GM18951 (cell line): ENCODE results near the gene OR12D1.
"Not testable (repeated sequence)": the region's sequence is repeated elsewhere in the genome, so short reads cannot be mapped to it uniquely, and the experiment has no call there.

ENCODE experiments used
- POLR2A ChIP-seq: IDR thresholded peaks from 4 replicates; pipeline ENCODE4 v1.6.1; 2011; ENCODE audit warnings: mild to moderate bottlenecking; ENCODE audit not compliant: insufficient read length, insufficient read depth; ENCODE audit errors: extremely low read depth
- in situ Hi-C: fragments of 300-500 bp; cut with MboI; formaldehyde crosslinking; loops from one replicate; pipeline ENCODE4 v1.12.0; 2022; ENCODE audit warnings: low sequenced_read_pairs, mixed read lengths, inconsistent platforms; ENCODE audit not compliant: unreplicated experiment

OR12D1 gene

DNA sequence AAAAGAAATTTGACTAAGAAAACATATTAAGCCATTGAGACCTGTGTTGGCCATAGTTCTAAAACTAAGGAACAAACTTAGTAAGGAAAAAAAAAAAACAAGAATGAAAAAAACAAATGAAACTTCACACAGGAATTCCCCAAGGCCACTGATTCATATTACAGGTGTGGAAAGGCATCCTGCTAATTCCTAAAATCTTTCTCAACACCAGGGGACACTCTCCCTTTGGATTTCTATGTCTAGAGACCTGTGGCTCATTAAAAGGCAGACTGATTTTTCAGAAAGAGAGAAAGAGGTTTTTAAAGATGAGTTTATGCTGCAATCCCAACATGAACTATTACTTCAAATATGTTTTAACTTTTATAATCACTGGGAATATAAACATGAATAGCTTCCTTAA is at the start of gene OR12D1:
Gene OR12D1 (plus strand): TSS at position 341 of the 400 bp plus-strand sequence.
- TF ChIP-seq POLR2A: no peak
- in situ Hi-C loops: no loop called here

DNA sequence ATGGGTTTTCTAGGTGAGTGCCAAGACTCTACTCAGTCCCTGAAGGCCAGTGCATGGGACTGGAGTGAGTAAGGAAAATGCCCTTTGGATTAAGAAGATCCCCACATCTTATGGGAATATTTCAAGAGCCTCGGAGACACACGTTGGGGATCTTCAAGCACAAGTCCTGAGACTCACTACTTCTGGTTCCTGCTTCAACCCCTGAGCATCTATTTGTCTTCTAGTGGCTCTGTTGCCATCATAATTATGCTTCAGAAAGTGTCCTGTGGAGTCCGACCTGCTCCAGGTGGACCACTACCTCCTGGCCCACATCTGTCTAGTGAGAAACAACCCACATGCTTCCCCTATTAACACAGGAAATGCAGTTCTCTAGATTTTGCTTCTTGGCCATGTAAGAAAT is 46.0 kb upstream of the OR12D1 start, which contains the start of gene OR5V1:
Gene OR5V1 (minus strand): TSS at position 101 of the 400 bp plus-strand sequence. CDS start 12,670 bp downstream, outside the sequence.
- in situ Hi-C loops: no loop called here
- no peak for TF ChIP-seq POLR2A

DNA sequence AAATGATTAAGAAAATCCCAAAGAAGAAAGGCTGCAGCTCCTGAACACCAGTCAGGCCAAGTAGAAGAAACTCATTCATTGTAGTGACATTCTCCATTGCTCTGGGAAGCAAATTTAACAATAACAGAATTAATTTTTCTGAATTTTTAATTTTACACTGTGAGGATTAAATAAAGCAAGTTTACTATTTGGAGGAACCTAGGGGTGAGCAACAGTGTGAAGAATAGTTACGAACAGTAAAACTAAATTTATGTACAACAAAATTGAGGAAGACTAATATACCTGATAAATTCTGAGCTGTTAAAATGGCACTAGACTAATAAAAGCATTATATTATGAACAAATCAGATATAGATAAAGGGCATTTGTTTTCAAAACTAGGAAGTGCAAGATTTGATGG is 39.5 kb upstream of the OR12D1 start, which contains the start of gene OR12D3:
Gene OR12D3 (minus strand): TSS at position 101 of the 400 bp plus-strand sequence. CDS start 4 bp downstream, at position 97.
- in situ Hi-C loops: no loop called here
- TF ChIP-seq POLR2A: no peak

DNA sequence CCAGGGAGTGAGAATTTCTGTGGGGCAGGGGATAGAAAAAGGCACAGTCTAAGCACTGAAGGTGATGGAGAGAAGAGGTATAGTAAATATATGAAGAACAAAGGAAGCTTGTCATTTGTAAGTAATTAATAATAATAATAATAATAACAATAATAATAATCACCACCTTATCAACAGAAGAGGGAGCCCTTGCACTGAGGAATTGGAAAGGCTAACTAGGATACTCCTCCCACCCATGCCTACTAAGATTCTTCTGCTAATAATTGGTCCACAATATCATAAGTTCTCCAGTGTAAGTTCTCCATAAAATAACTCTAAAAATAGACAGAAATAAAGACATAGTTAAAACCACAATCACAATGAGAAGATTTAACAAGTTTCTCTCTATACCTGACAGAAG is 38.7 kb upstream of the OR12D1 start:
- in situ Hi-C loops: no loop called here

DNA sequence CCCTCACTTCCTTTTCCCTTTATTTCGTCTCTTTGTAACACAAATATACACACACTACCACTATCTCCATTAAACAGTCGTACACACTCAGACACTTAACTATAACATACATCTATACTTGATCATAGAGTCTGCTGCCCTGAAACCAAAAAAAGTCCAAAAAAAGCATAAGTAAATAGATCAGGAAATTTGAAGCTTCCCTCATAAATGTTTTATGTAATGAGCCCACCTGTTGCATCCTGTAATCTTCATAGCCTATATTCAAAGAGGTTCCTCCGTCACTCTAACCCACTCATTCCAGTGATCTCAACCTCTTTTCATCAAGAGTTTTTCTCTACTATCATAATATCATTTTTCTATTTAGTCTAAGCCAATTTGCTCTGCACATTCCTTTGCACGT is 26.2 kb upstream of the OR12D1 start:
- in situ Hi-C loops: no loop called here
- TF ChIP-seq POLR2A: no peak

More for the DNA sequence above, 38.7 kb upstream of the OR12D1 start:
- no peak for TF ChIP-seq POLR2A

DNA sequence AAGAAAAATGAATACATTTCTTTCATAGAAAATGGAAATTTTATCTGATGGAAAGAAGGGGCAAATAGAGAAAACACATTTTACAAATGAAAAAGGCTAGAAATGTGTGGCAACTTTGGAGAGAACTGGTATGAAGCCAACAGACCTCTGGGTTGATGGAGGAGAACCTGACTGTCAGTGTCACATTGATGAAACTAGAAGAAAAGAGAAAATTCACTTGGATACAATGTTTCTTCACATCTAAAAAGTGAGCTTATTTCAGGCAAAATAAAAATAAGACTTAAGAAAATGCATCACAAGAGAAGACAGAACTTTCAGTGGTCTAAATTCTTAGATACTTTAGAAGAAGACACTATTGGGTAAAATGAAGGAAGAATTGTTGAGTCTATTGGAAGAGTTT is 19.4 kb upstream of the OR12D1 start, which contains the start of gene OR12D2:
Gene OR12D2 (plus strand): TSS at position 301 of the 400 bp plus-strand sequence. CDS start 1,069 bp downstream, outside the sequence.
- in situ Hi-C loops: no loop called here

DNA sequence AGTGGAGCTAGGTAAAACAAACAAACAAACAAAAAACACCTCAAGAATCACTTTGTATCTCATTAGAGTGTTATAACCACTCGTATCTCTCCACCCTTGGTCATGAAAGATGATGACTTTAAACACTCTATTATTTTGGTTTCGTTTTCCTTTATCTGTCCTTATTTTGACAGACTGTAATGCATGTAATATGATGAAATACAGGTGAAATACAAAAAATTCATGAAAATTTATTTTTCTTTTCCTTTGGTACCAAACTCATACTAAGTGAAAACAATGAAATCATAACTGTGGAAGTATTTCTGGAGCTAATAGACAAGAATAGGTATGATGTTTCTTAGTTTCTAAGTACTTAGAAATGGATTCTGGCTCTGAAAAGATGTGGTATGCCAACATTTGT is 15.2 kb upstream of the OR12D1 start:
- TF ChIP-seq POLR2A: no peak
- in situ Hi-C loops: no loop called here

More for the DNA sequence above, 19.4 kb upstream of the OR12D1 start, which contains the start of gene OR12D2:
- no peak for TF ChIP-seq POLR2A

DNA sequence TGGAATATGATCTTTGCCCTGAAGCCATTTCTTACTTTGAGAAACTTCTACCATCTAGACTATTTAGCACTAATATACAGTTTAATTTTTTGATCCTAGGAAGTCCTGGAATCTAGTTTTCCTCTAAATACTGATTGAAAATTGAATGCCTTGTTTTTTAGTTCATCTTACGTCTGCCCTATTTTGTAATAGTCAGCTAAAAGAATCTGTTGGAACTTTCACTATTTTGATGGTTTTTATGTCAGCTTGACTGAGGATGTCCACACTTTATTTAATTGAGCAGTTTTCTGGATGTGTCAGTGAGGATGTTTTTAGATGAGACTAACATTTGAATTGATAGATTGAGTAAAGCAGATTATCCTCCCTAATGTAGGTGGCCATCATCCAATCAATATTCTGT is 10.9 kb upstream of the OR12D1 start:
- in situ Hi-C loops: no loop called here
- no peak for TF ChIP-seq POLR2A

DNA sequence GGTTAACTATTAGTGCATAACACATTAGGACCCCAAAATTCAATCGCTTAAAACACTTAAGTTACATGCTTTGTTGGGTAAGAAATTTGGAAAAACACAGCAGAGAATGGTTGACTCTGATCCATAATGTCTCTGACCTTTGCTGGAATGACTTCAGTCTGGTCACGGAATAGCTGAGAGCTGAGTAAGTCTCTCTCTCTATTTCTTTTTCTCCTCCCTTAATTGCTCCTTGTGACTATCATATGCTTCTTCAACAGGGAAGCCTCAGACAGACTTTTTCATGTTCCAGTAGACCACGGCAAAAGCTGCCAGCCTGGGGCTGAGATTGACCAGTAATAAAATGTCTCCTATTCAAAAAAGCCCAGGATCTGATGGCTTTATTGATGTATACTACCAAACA is 4.8 kb downstream of the OR12D1 start:
- no peak for TF ChIP-seq POLR2A
- in situ Hi-C loops: no loop called here

DNA sequence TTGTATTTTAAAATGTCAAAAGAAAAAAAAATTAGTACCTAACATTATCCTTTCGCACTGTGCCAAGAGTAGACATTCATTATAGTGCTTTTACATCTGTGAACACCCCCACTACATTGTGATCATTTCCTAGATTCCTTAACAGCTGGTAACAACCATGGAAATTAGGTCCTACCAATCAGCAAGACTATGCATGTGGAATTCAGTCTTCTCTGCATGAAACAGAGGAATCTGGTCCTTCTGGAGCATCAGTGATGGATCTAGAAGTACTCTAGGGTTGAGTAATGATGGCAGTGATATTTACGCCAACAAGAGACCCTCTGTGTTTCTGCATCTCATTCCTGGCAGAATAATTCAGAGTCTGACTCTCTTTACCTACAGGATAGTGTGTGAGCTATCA is 9.4 kb downstream of the OR12D1 start:
- no peak for TF ChIP-seq POLR2A
- in situ Hi-C loops: no loop called here

DNA sequence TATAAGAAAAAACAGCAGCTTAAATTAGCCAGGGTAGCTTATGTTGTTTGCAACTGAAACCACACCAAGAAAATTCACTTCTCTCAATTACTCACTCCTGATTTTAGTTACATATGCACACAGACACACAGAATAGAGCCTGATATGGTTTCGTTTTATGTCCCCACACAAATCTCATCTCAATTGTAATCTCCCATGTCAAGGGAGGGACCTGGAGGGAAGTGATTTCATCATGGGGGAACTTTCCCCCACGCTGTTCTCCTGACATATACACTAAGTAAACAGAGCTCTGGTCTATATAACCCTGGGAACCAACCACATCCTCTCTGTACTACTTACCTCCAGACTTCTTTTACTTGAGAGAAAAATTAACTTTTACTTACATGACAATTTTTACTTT is 9.8 kb downstream of the OR12D1 start:
- TF ChIP-seq POLR2A: no peak
- in situ Hi-C loops: no loop called here

DNA sequence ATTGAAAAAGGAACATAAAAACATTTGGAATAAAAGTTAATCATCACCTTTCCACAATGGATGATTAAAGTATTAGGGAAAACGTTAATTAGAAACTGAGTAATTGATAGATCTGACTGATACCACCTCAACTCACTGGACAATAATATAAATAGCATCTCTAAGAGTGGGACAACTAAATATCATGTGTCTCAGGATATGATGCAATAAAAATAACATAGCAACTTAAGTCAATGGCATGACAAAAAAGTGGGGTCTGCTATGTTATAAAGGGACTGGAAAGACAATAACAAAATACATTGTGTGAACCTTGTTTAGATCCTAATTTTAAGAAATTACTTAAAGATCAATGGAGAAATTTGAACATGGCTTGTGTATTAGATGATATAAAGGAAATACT is 10.3 kb downstream of the OR12D1 start:
- in situ Hi-C loops: no loop called here
- TF ChIP-seq POLR2A: no peak

DNA sequence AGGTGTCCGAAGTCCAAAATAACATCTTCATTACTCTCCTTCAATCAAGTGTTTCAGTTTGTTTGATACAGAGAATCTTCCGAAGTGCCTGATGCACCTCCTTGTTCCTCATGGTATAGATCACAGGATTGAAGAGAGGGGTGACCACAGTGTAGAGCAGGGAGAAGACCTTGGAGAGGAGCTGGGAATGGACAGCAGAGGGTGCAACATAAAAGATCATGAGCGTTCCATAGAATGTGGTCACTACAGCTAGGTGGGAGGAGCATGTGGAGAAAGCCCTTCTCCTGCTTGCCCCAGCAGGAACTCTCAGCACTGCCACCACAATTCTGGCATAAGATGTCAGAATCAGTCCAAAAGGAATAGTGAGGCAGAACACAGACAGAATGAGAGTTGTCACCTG is 11.9 kb downstream of the OR12D1 start:
- no peak for TF ChIP-seq POLR2A

DNA sequence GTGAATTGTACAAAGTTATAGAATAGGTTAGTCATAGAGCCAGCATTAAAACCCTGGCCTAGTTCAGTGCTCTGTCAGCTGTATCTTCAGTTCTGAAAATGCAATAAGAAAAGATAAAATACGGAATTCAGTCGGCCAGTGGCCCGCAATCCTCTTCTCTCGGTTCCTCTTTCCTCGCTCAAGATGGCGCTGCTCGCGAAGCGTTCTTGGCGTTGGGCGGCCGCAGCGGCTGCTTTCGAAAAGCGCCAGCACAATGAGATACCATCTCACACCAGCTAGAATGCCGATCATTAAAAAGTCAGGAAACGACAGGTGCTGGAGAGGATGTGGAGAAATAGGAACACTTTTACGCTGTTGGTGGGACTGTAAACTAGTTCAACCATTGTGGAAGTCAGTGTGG is 22.0 kb downstream of the OR12D1 start:
- in situ Hi-C loops: not testable (repeated sequence)

More for the DNA sequence above, 11.9 kb downstream of the OR12D1 start:
- in situ Hi-C loops: no loop called here

DNA sequence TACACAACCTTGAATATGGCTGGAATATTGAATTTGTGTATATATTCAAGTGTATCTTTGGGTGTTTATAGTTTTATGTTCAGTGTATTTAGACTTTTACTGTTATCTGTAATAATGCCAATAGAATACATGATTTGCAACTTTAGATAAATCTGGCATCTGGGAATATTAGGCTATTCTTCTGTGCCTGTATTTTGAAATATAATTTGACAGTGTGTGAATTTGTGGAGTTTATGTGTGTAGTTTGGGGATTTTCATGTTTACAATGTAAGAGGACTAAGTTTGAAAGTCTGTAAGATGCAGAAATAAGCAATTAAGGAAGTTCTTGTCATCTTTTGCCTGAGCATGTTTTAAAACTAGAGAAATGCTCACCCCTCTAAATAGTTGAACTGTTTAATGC is 24.3 kb downstream of the OR12D1 start, which contains the start of gene OR10C1:
Gene OR10C1 (plus strand): TSS at position 301 of the 400 bp plus-strand sequence. CDS start 710 bp downstream, outside the sequence.
- TF ChIP-seq POLR2A: no peak
- in situ Hi-C loops: no loop called here
